OCI-LY3 (cell line): ENCODE measurements around the gene RFX3.
"Not testable (repeated sequence)": the region's sequence is repeated elsewhere in the genome, so short reads cannot be mapped to it uniquely, and the experiment has no call there.

Source experiments
- H2AFZ ChIP-seq: fragments of 200-600, 300-600 bp; shearing (Covaris generic); 2 replicates; pipeline ENCODE4 v1.6.0; 2014; ENCODE audit warnings: antibody characterized with exemption, low read depth, low read length
- H3K27ac ChIP-seq: fragments of 200-600, 300-600 bp; sonication (generic); 2 replicates; pipeline ENCODE4 v1.5.1; 2014; ENCODE audit warnings: mild to moderate bottlenecking, low read length, moderate library complexity, mixed read lengths
- H3K27me3 ChIP-seq: fragments of 200-600, 300-600 bp; sonication (generic); 2 replicates; pipeline ENCODE4 v1.6.1; 2014; ENCODE audit warnings: low read depth, low read length, mixed read lengths
- H3K36me3 ChIP-seq: fragments of 200-600, 300-600 bp; sonication (generic); replicated peaks from 2 replicates; pipeline ENCODE3; 2014; ENCODE audit warnings: low read depth, low read length, mixed read lengths
- H3K4me1 ChIP-seq: fragments of 300-600, 200-600 bp; sonication (generic); 2 replicates; pipeline ENCODE4 v1.6.1; 2014; ENCODE audit warnings: low read length, mixed read lengths
- H3K4me2 ChIP-seq: fragments of 200-600, 300-600 bp; sonication (generic); 2 replicates; pipeline ENCODE4 v1.6.1; 2014; ENCODE audit warnings: low read length, mixed read lengths
- H3K4me3 ChIP-seq: fragments of 300-600, 200-600 bp; sonication (generic); 2 replicates; pipeline ENCODE4 v1.5.1; 2014; ENCODE audit warnings: antibody characterized with exemption, mild to moderate bottlenecking, low read length, moderate library complexity
- H3K79me2 ChIP-seq: fragments of 300-600, 200-600 bp; shearing (Covaris generic); 2 replicates; pipeline ENCODE4 v1.6.1; 2014; ENCODE audit warnings: mild to moderate bottlenecking, low read length, mixed read lengths
- H3K9ac ChIP-seq: fragments of 300-600, 200-600 bp; shearing (Covaris generic); 2 replicates; pipeline ENCODE4 v1.6.0; 2014; ENCODE audit warnings: mild to moderate bottlenecking, low read length, moderate library complexity
- H3K9me3 ChIP-seq: fragments of 200-600, 300-600 bp; shearing (Covaris generic); 2 replicates; pipeline ENCODE4 v1.6.1; 2014; ENCODE audit warnings: low read length, mixed read lengths; ENCODE audit not compliant: insufficient read depth
- H4K20me1 ChIP-seq: fragments of 200-600, 300-600 bp; sonication (generic); 2 replicates; pipeline ENCODE4 v1.6.1; 2016; ENCODE audit warnings: low read length, mixed read lengths; ENCODE audit not compliant: insufficient read depth
- CTCF ChIP-seq: fragments of 200-600, 300-600 bp; sonication (generic); IDR thresholded peaks from 2 replicates; pipeline ENCODE4 v1.5.1; 2014; ENCODE audit warnings: antibody characterized with exemption, low read length, low read depth
- EZH2phosphoT487 ChIP-seq: fragments of 200-600 bp; shearing (Covaris generic); IDR thresholded peaks from 2 replicates; pipeline ENCODE4 v1.6.1; 2018; ENCODE audit warnings: antibody characterized with exemption, mixed run types, low read depth

RFX3 gene

GRCh38 chr9:3330792-3331420 is 194.9 kb downstream of the RFX3 start:
- H3K27me3 ChIP-seq, result no peaks in the 10 kb centered on the region
- no peak overlapping the region for H3K9ac ChIP-seq
- no peaks in the 10 kb centered on the region for H4K20me1 ChIP-seq
- TF ChIP-seq EZH2phosphoT487 (no peak), CTCF (no peak)
- no peaks in the 10 kb centered on the region for H3K9me3 ChIP-seq
- H3K4me3 ChIP-seq, result no peak overlapping the region
- peaks cover 8% of the 10 kb centered on the region for H3K4me1 ChIP-seq
- H3K27ac ChIP-seq, result no peak overlapping the region
- no peaks in the 10 kb centered on the region for H3K36me3 ChIP-seq
- no peak overlapping the region for H3K4me2 ChIP-seq
- H3K79me2 ChIP-seq, result no peaks in the 10 kb centered on the region
- H2AFZ ChIP-seq, result no peak overlapping the region

- no peaks in the 10 kb centered on the region for H3K79me2 ChIP-seq
- TF ChIP-seq EZH2phosphoT487 (no peak), CTCF (no peak)
- H3K9me3 ChIP-seq, result no peaks in the 10 kb centered on the region
- H3K4me1 ChIP-seq, result peaks cover 8% of the 10 kb centered on the region
- no peaks in the 10 kb centered on the region for H4K20me1 ChIP-seq
- no peak overlapping the region for H3K27ac ChIP-seq
- no peak overlapping the region for H3K9ac ChIP-seq
- no peaks in the 10 kb centered on the region for H3K27me3 ChIP-seq
- H3K4me3 ChIP-seq, result no peak overlapping the region
- no peaks in the 10 kb centered on the region for H3K36me3 ChIP-seq
- no peak overlapping the region for H2AFZ ChIP-seq
- H3K4me2 ChIP-seq, result no peak overlapping the region
Measured at GRCh38 chr9:3329361-3329760, 196.4 kb downstream of the RFX3 start.

- Histone ChIP-seq H3K36me3 (no peaks in the 10 kb centered on the region), H4K20me1 (no peaks in the 10 kb centered on the region), H3K4me1 (peaks cover 8% of the 10 kb centered on the region), H3K27ac (no peak overlapping the region), H3K4me3 (no peak overlapping the region), H3K9me3 (no peaks in the 10 kb centered on the region), H3K27me3 (no peaks in the 10 kb centered on the region), H2AFZ (no peak overlapping the region), H3K9ac (no peak overlapping the region), H3K4me2 (no peak overlapping the region), H3K79me2 (no peaks in the 10 kb centered on the region)
- TF ChIP-seq CTCF (no peak), EZH2phosphoT487 (no peak)
Measured at GRCh38 chr9:3323714-3324113, 202.1 kb downstream of the RFX3 start.

GRCh38 chr9:3321186-3321585 is 204.6 kb downstream of the RFX3 start:
- Histone ChIP-seq H3K27ac (no peak overlapping the region), H3K4me3 (no peak overlapping the region), H2AFZ (no peak overlapping the region), H3K4me1 (no peaks in the 10 kb centered on the region), H3K79me2 (no peaks in the 10 kb centered on the region), H3K27me3 (no peaks in the 10 kb centered on the region), H3K36me3 (no peaks in the 10 kb centered on the region), H4K20me1 (no peaks in the 10 kb centered on the region), H3K4me2 (no peak overlapping the region), H3K9me3 (no peaks in the 10 kb centered on the region), H3K9ac (no peak overlapping the region)
- no peak for TF ChIP-seq CTCF
- TF ChIP-seq EZH2phosphoT487, result no peak

GRCh38 chr9:3312595-3312994 is 213.2 kb downstream of the RFX3 start:
- not testable (repeated sequence) for H3K27me3 ChIP-seq, H3K27ac ChIP-seq, H3K9me3 ChIP-seq, H3K4me3 ChIP-seq, H4K20me1 ChIP-seq, H3K4me2 ChIP-seq, H2AFZ ChIP-seq, H3K79me2 ChIP-seq, H3K4me1 ChIP-seq, H3K36me3 ChIP-seq, H3K9ac ChIP-seq
